Aorta (tissue), 5 donors: ENCODE results near the gene PFN3. TPM values are rescaled to one million over a fixed set of nuclear protein-coding genes. Genes with fewer than 3 reads are reported as not detected.
"Not testable (repeated sequence)": the region's sequence is repeated elsewhere in the genome, so short reads cannot be mapped to it uniquely, and the experiment has no call there.

ENCODE experiments used
- ATAC-seq: fragments of 200-7000 bp; cut with Tn5 transposase; one replicate; pipeline ENCODE4 v1.9.1; 2022; ENCODE audit warnings: moderate library complexity; ENCODE audit not compliant: low FRiP score
- DNase-seq, 2 donors: peaks; one replicate each; pipeline ENCODE4 v3.0.0-alpha.2; 2020
- H3K27ac ChIP-seq, 2 donors: one replicate each; pipeline ENCODE4 v1.5.1; 2013; ENCODE audit warnings: low read length in 2 of 2, mild to moderate bottlenecking in 2 of 2, moderate library complexity in 2 of 2, control low read depth in 1 of 2, inconsistent platforms in 1 of 2, low read depth in 1 of 2
- H3K27me3 ChIP-seq, 2 donors: one replicate each; pipeline ENCODE4 v1.6.1; 2013; ENCODE audit warnings: control low read depth in 1 of 2, low read length in 1 of 2, mild to moderate bottlenecking in 1 of 2, moderate library complexity in 1 of 2; ENCODE audit not compliant: insufficient read depth in 2 of 2, control insufficient read depth in 1 of 2
- H3K36me3 ChIP-seq, 2 donors: one replicate each; pipeline ENCODE4 v1.6.1; 2013; ENCODE audit warnings: control low read depth in 1 of 2, low read length in 1 of 2, mild to moderate bottlenecking in 1 of 2; ENCODE audit not compliant: insufficient read depth in 2 of 2, control insufficient read depth in 1 of 2
- H3K4me1 ChIP-seq, 2 donors: one replicate each; pipeline ENCODE4 v1.6.1; 2013; ENCODE audit warnings: low read length in 2 of 2, control low read depth in 1 of 2, mild to moderate bottlenecking in 1 of 2, moderate library complexity in 1 of 2; ENCODE audit not compliant: insufficient read depth in 2 of 2, control insufficient read depth in 1 of 2
- H3K4me3 ChIP-seq, 2 donors: one replicate each; pipeline ENCODE4 v1.5.1; 2013; ENCODE audit warnings: low read length in 2 of 2, control low read depth in 1 of 2, mild to moderate bottlenecking in 1 of 2
- H3K9me3 ChIP-seq: one replicate; pipeline ENCODE4 v1.6.1; 2013; ENCODE audit warnings: mild to moderate bottlenecking, low read length; ENCODE audit not compliant: control insufficient read depth
- WGBS, 2 donors: extraction: QIAGEN DNeasy Blood & Tissue Kit; methylation state at CpG; one replicate each; pipeline ENCODE4 v1.1.7; 2013; 5-methylcytosine and 5-hydroxymethylcytosine counted together
- intact Hi-C, 2 donors: fragments of 100-400 bp; cut with DNase I; formaldehyde crosslinking; loops; one replicate each; pipeline versions ENCODE4 v1.14.2 to v1.15.0; 2022
- polyA plus RNA-seq, 2 donors: library from polyadenylated mRNA; stranded (reverse); fragments of 200-250 nt; gene quantifications; one replicate each; pipeline ENCODE4 v1.2.3, GENCODE V29; 2013
- total RNA-seq, 2 donors: library from RNA; stranded (reverse); fragmentation: NEBNext Ultra II Directional; extraction: Animal tissue kit (Norgen Biotek cat#: 25700); gene quantifications; one replicate each; pipeline ENCODE4 v1.2.1, GENCODE V29; 2021
- donor health status: healthy with polysubstance abuse.
- donor health status: Bipolar disorder and iron deficiency.
- donor health status: DM: no; HTN: no; CAD: no.
- donor health status: DM: no; HTN: no; CAD: no.
- donor health status: DM: yes; HTN: yes; CAD: no.

The PFN3 gene
- total and polyA plus RNA-seq, 4 donors = not detected

GRCh38 chr5:177361418-177362291 is 38.8 kb downstream of the PFN3 start:
- Histone ChIP-seq H3K36me3 (no peaks in the 10 kb centered on the region), H3K4me3 (no peak overlapping the region), H3K9me3 (no peaks in the 10 kb centered on the region), H3K4me1 (no peaks in the 10 kb centered on the region), H3K27me3 (no peaks in the 10 kb centered on the region), H3K27ac (no peak overlapping the region)
- ATAC-seq (no peak), DNase-seq (peak in 1 of 2 donors; percentile 47)
- WGBS, 2 donors = 73 to 74% methylated on average over 6 of the region's 6 CpGs
- intact Hi-C loops = no loop called here

DNA sequence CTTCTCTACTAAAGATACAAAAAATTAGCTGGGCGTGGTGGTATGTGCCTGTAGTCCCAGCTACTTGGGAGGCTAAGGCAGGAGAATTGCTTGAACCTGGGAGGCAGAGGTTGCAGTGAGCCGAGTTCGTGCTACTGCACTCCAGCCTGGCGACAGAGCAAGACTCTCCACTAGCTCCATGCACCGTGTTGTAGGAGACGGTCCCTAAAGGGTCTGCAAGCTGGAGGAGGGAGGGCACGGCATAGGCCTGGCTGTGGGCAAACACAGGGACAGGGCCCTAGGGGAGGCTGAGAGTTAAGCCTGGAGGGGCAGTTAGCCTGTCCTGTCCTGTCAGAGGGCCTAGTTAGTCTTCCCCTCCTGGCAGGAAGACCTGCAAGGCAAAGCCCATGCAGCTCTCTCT is 39.7 kb downstream of the PFN3 start:
- H3K9me3 ChIP-seq, H3K27me3 ChIP-seq, intact Hi-C loops, DNase-seq, H3K4me3 ChIP-seq, ATAC-seq, H3K4me1 ChIP-seq, H3K36me3 ChIP-seq, H3K27ac ChIP-seq: not testable (repeated sequence)
- 87 to 89% methylated on average over 7 of the region's 7 CpGs for WGBS, 2 donors

GRCh38 chr5:177359860-177360259 is 40.6 kb downstream of the PFN3 start:
- Histone ChIP-seq H3K4me1 (no peaks in the 10 kb centered on the region), H3K27ac (no peak overlapping the region), H3K4me3 (no peak overlapping the region), H3K27me3 (no peaks in the 10 kb centered on the region), H3K36me3 (no peaks in the 10 kb centered on the region), H3K9me3 (no peaks in the 10 kb centered on the region)
- no peak for ATAC-seq
- 75 to 80% methylated on average over 3 of the region's 3 CpGs for WGBS, 2 donors
- intact Hi-C loops = no loop called here
- DNase-seq = no peak

GRCh38 chr5:177359451-177359851 is 41.0 kb downstream of the PFN3 start:
- DNase-seq (no peak), ATAC-seq (no peak)
- Histone ChIP-seq H3K4me1 (no peaks in the 10 kb centered on the region), H3K36me3 (no peaks in the 10 kb centered on the region), H3K9me3 (no peaks in the 10 kb centered on the region), H3K27ac (no peak overlapping the region), H3K4me3 (no peak overlapping the region), H3K27me3 (no peaks in the 10 kb centered on the region)
- intact Hi-C loops = no loop called here
- WGBS, 2 donors = 76 to 82% methylated on average over 6 of the region's 6 CpGs

GRCh38 chr5:177358370-177358819 is 42.1 kb downstream of the PFN3 start:
- no peak overlapping the region for H3K4me3 ChIP-seq
- H3K36me3 ChIP-seq = no peaks in the 10 kb centered on the region
- H3K27ac ChIP-seq = no peak overlapping the region
- intact Hi-C loops = no loop called here
- H3K27me3 ChIP-seq = no peaks in the 10 kb centered on the region
- WGBS, 2 donors = 64 to 71% methylated on average over 5 of the region's 5 CpGs
- no peaks in the 10 kb centered on the region for H3K4me1 ChIP-seq
- no peak for DNase-seq
- no peak for ATAC-seq
- no peaks in the 10 kb centered on the region for H3K9me3 ChIP-seq

- Histone ChIP-seq H3K27ac (no peak within 1 kb of the TSS), H3K27me3 (no peaks in the 10 kb centered on the region), H3K4me3 (no peak within 1 kb of the TSS), H3K36me3 (no peaks in the 10 kb centered on the region), H3K9me3 (no peaks in the 10 kb centered on the region), H3K4me1 (no peaks in the 10 kb centered on the region)
- peak in 1 of 2 donors; percentile 75 for DNase-seq
- ATAC-seq = peak; percentile 44
- WGBS, 2 donors = 55 to 57% methylated on average over 35 to 37 of the region's 37 CpGs
- intact Hi-C loops = no loop called here
Observed at GRCh38 chr5:177357459-177358351, 42.8 kb downstream of the PFN3 start, which contains the start of gene RGS14. Gene RGS14 (plus strand): TSS chr5:177357924. CDS start chr5:177358025, 101 bp downstream.

DNA sequence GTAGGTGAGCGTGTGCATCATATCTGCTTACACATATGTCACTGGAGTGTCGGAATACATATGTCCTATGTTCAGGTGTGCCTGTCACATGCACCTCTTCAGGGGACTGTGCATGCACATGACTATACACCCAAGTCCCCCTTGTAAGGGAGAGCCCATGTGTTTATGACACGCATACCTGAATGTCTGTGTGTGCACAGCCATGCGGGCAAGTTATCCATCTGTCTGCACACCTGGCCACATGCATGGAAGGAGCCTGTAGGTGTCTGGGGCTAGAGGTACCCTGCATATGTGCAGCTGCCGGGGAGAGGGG is 43.4 kb downstream of the PFN3 start:
- Histone ChIP-seq H3K4me1 (no peaks in the 10 kb centered on the region), H3K4me3 (no peak overlapping the region), H3K27me3 (no peaks in the 10 kb centered on the region), H3K9me3 (no peaks in the 10 kb centered on the region), H3K27ac (no peak overlapping the region), H3K36me3 (no peaks in the 10 kb centered on the region)
- DNase-seq (no peak), ATAC-seq (no peak)
- 84 to 86% methylated on average over 5 of the region's 5 CpGs for WGBS, 2 donors
- intact Hi-C loops = no loop called here

DNA sequence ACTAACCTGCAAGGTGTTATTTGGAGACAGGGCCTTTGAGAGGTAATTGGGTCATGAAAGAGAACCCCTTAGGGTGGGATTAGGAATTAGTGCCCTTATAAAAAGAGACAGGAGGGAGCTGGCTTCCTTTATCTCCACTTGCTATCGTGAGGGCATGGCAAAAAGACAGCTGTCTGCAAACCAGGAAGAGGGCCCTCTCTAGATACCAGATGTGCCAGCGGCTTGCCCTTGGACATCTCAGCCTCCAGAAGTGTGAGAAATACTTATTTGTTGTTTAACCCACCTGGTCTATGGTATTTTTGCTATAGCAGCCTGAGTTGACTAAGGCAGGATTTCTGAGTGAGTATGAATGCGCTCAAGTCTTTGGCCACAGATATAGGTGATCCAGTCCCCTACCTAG is 43.7 kb downstream of the PFN3 start:
- Histone ChIP-seq H3K36me3 (no peaks in the 10 kb centered on the region), H3K9me3 (no peaks in the 10 kb centered on the region), H3K27me3 (no peaks in the 10 kb centered on the region), H3K4me3 (no peak overlapping the region), H3K27ac (no peak overlapping the region), H3K4me1 (no peaks in the 10 kb centered on the region)
- intact Hi-C loops = no loop called here
- DNase-seq = no peak
- ATAC-seq = no peak
- WGBS, 2 donors = 69 to 77% methylated on average over 3 of the region's 3 CpGs
